ENCODE results near the gene LINGO3. TPM values are rescaled to one million over a fixed set of nuclear protein-coding genes. Genes with fewer than 3 reads are reported as not detected.
A peak's percentile ranks its signal among the peaks of the same experiment; 100 is the strongest.

Gene LINGO3
- total RNA-seq, 3 donors from 2014 or later (not counting 1 experiment from before 2014, with no cell fraction given): 0.68 to 1.0 (median 0.84) TPM

DNA sequence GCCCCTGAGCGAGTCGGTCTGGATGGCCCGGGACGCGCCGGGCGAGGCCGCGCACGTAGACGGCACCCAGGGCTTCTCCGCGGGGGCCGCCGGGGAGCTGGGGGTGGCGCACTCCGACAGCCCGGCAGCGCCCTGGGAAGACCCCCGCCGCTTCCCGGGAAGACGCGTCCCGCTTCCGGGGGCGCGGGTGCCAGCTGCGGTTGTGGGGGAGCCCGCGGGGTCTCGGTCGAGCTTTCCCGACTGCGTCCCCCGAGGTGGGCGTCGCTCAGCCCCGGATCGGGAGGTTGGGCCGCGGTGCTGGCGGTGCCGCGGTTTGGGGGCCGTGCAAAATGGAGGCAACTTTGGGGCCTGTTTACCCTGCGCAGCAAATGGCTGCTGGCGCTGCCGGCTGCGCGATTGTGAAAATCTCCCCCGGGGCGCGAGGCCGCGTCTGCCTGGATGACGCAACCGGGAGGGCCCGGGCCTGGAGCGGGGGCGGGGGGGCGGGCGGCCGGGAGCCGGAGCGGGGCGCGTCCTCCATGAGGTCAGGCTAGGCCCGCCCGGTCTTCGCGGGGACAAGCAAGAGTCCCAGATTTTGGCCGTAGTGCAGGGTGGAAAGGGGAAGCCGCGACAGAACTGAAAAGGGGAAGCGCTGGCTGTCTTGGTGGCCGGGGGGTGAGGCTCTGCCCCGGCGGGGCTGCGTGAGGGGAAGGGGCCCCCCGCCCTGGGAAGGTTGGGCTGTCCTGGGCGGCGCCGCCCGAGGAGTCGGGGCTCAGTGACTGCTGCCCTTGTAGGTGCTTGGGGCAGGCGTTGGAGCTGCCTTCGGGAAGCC lies 37.3 kb downstream of the LINGO3 start:
- Histone ChIP-seq H3K36me3 (ENCODE audit: control insufficient read depth, insufficient read depth, low read length) (peaks cover 20% of the 10 kb centered on the region), H3K27me3 (ENCODE audit: control insufficient read depth, insufficient read depth, low read length) (no peaks in the 10 kb centered on the region), H3K4me3 (ENCODE audit: low read length) (peak overlapping the region; percentile 97), H3K9me3 (ENCODE audit: control insufficient read depth, insufficient read depth, low read length) (no peaks in the 10 kb centered on the region), H3K27ac (ENCODE audit: low read length) (peak overlapping the region; percentile 89), H3K4me1 (ENCODE audit: control insufficient read depth, insufficient read depth, low read length) (peaks cover 58% of the 10 kb centered on the region)
- Mint-ChIP-seq H3K36me3 (no peaks in the 10 kb centered on the region), H3K27me3 (ENCODE audit: low read depth in 2 of 2) (no peaks in the 10 kb centered on the region), H3K27ac (peak overlapping the region; percentile 87 to 97), H3K9me3 (no peaks in the 10 kb centered on the region), H3K4me1 (peaks cover 20 to 52% of the 10 kb centered on the region in 2 donors), H3K4me3 (peak overlapping the region; percentile 90)
- DNase-seq: peak; percentile 70 to 87
- TF ChIP-seq, protein P1, sequence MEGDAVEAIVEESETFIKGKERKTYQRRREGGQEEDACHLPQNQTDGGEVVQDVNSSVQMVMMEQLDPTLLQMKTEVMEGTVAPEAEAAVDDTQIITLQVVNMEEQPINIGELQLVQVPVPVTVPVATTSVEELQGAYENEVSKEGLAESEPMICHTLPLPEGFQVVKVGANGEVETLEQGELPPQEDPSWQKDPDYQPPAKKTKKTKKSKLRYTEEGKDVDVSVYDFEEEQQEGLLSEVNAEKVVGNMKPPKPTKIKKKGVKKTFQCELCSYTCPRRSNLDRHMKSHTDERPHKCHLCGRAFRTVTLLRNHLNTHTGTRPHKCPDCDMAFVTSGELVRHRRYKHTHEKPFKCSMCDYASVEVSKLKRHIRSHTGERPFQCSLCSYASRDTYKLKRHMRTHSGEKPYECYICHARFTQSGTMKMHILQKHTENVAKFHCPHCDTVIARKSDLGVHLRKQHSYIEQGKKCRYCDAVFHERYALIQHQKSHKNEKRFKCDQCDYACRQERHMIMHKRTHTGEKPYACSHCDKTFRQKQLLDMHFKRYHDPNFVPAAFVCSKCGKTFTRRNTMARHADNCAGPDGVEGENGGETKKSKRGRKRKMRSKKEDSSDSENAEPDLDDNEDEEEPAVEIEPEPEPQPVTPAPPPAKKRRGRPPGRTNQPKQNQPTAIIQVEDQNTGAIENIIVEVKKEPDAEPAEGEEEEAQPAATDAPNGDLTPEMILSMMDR (IDR thresholded peaks at IDR 0.05): no peak
- ATAC-seq: peak; percentile 25 to 31 (median 26)
- WGBS (ENCODE audit: insufficient coverage): under 1% methylated on average over 88 of the region's 88 CpGs
- intact Hi-C loops (cut with micrococcal nuclease): loop anchor here (10.0 kb wide), 1 partner anchor 54 kb away; the partner anchor contains the start of genes LSM7 and SPPL2B

DNA sequence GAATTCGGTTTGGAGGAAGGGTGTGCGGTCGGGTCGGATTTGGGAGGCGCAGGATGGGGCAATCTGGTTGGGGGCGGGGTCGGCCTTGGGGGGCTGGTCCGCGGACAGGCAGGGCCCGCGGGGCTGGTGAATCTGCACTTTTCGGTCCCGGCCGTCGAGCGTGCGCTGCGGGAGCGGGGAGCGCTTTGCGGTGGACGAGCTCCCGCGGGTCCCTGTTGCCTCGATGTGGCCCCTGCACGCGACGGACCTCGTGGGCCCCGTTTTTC lies 37.9 kb downstream of the LINGO3 start:
- H3K9me3 ChIP-seq (ENCODE audit: control insufficient read depth, insufficient read depth, low read length): no peaks in the 10 kb centered on the region
- H3K27me3 ChIP-seq (ENCODE audit: control insufficient read depth, insufficient read depth, low read length): no peaks in the 10 kb centered on the region
- ATAC-seq (no peak), DNase-seq (peak; percentile 54 to 60)
- intact Hi-C loops (cut with micrococcal nuclease): loop anchor here (10.0 kb wide), 1 partner anchor 55 kb away; the partner anchor contains the start of genes LSM7 and SPPL2B
- peaks cover 20 to 50% of the 10 kb centered on the region in 2 donors for H3K4me1 Mint-ChIP-seq
- H3K4me1 ChIP-seq (ENCODE audit: control insufficient read depth, insufficient read depth, low read length): peaks cover 54% of the 10 kb centered on the region
- peak overlapping the region; percentile 87 to 97 for H3K27ac Mint-ChIP-seq
- H3K36me3 Mint-ChIP-seq: no peaks in the 10 kb centered on the region
- WGBS (ENCODE audit: insufficient coverage): under 1% methylated on average over 30 of the region's 30 CpGs
- peak overlapping the region; percentile 97 for H3K4me3 ChIP-seq (ENCODE audit: low read length)
- TF ChIP-seq, protein P1 (IDR thresholded peaks at IDR 0.05): no peak
- H3K27ac ChIP-seq (ENCODE audit: low read length): peak overlapping the region; percentile 89
- H3K4me3 Mint-ChIP-seq: peak overlapping the region; percentile 90
- peaks cover 20% of the 10 kb centered on the region for H3K36me3 ChIP-seq (ENCODE audit: control insufficient read depth, insufficient read depth, low read length)
- H3K27me3 Mint-ChIP-seq (ENCODE audit: low read depth in 2 of 2): no peaks in the 10 kb centered on the region
- no peaks in the 10 kb centered on the region for H3K9me3 Mint-ChIP-seq

DNA sequence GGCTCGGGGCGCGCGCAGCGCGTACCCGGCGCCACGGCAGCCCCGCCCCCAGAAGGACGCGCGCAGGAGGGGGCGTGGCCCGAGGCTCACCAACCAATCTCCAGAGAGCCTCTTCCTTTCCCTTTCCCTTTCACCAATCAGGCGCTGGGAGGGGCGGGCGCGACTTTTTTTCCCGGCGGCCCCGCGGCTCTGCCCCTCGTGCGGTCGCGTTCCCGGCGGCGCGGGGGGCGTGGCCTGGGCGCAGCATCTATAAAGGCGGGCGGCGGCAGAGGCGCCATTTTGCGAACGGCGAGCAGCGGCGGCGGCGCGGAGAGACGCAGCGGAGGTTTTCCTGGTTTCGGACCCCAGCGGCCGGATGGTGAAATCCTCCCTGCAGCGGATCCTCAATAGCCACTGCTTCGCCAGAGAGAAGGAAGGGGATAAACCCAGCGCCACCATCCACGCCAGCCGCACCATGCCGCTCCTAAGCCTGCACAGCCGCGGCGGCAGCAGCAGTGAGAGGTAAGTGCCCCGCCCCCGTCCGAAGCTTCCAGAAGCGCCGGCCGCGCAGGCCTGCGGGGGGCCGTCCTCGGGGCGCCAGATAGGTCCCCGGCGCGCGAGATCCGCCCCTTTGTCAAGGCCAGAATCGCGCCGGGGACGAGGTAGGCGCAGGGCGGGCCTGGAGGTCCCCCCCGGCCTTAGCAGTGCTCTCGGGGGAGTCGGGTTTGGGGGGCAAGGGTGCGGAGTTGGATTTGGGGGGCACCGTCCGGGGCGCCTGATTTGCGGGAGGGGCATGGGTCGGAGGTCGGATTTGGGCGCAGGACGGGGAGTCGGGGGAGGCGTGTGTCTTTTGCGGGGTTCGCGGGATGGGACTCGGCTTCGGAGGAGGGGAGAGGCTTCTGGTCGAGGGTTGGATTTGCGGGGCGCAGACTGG lies 38.5 kb downstream of the LINGO3 start:
- Histone ChIP-seq H3K9me3 (ENCODE audit: control insufficient read depth, insufficient read depth, low read length) (no peaks in the 10 kb centered on the region), H3K27ac (ENCODE audit: low read length) (peak overlapping the region; percentile 89), H3K27me3 (ENCODE audit: control insufficient read depth, insufficient read depth, low read length) (no peaks in the 10 kb centered on the region), H3K4me1 (ENCODE audit: control insufficient read depth, insufficient read depth, low read length) (peaks cover 54% of the 10 kb centered on the region), H3K4me3 (ENCODE audit: low read length) (peak overlapping the region; percentile 97), H3K36me3 (ENCODE audit: control insufficient read depth, insufficient read depth, low read length) (peaks cover 19% of the 10 kb centered on the region)
- Mint-ChIP-seq H3K9me3 (no peaks in the 10 kb centered on the region), H3K4me3 (peak overlapping the region; percentile 90), H3K36me3 (no peaks in the 10 kb centered on the region), H3K27me3 (ENCODE audit: low read depth in 2 of 2) (no peaks in the 10 kb centered on the region), H3K4me1 (peaks cover 20 to 44% of the 10 kb centered on the region in 2 donors), H3K27ac (peak overlapping the region; percentile 87 to 97)
- under 1% methylated on average over 103 of the region's 103 CpGs for WGBS (ENCODE audit: insufficient coverage)
- peak; percentile 97 to 99 for DNase-seq
- peak; percentile 76 to 93 (median 83) for ATAC-seq
- intact Hi-C loops (cut with micrococcal nuclease): loop anchor here (1.0 to 10.0 kb wide), 2 partner anchors 33 to 55 kb away; partner anchors contain the start of genes LSM7, PLEKHJ1, SF3A2 and SPPL2B
- TF ChIP-seq, protein P1 (IDR thresholded peaks at IDR 0.05): no peak

Measured in natural killer cell (primary cell).